Measurements from ENCODE around the gene TBRG1.

DNA sequence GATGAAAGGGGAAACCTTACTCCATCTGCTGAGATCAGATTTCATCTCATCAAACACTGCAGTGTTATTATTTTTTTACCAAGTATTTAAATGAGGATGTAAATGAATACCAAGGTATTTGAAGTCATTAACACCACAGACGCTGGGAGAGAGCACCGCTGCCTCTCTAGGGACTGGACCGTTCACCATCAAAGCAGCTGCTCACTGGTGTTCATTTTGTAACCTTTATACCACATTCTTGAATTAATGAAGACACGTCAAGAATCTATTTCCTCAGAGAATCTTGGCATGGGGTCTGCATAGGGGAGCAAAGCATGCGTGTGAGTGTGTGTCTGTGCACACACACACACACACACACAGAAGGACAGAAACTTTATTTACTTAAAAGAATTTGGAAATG is 35.2 kb downstream of the TBRG1 start:
- TF ChIP-seq, protein P1, sequence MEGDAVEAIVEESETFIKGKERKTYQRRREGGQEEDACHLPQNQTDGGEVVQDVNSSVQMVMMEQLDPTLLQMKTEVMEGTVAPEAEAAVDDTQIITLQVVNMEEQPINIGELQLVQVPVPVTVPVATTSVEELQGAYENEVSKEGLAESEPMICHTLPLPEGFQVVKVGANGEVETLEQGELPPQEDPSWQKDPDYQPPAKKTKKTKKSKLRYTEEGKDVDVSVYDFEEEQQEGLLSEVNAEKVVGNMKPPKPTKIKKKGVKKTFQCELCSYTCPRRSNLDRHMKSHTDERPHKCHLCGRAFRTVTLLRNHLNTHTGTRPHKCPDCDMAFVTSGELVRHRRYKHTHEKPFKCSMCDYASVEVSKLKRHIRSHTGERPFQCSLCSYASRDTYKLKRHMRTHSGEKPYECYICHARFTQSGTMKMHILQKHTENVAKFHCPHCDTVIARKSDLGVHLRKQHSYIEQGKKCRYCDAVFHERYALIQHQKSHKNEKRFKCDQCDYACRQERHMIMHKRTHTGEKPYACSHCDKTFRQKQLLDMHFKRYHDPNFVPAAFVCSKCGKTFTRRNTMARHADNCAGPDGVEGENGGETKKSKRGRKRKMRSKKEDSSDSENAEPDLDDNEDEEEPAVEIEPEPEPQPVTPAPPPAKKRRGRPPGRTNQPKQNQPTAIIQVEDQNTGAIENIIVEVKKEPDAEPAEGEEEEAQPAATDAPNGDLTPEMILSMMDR (conservative IDR thresholded peaks at IDR 0.05): no peak
- no peak for TF ChIP-seq EZH2 (IDR thresholded peaks at IDR 0.05; ENCODE audit: low read depth)

Measured in PC-9 (cell line).